HG03558 (cell line): ENCODE data around the gene SIAH1.
"Not testable (repeated sequence)": the region's sequence is repeated elsewhere in the genome, so short reads cannot be mapped to it uniquely, and the experiment has no call there.

Experiments used
- ATAC-seq: cut with Tn5 transposase; IDR thresholded peaks from one replicate; pipeline ENCODE4 v1.9.1; 2021; ENCODE audit warnings: moderate number of reproducible peaks; ENCODE audit not compliant: unreplicated experiment; ENCODE audit errors: extremely low read depth

SIAH1 gene, protein sequence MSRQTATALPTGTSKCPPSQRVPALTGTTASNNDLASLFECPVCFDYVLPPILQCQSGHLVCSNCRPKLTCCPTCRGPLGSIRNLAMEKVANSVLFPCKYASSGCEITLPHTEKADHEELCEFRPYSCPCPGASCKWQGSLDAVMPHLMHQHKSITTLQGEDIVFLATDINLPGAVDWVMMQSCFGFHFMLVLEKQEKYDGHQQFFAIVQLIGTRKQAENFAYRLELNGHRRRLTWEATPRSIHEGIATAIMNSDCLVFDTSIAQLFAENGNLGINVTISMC

DNA sequence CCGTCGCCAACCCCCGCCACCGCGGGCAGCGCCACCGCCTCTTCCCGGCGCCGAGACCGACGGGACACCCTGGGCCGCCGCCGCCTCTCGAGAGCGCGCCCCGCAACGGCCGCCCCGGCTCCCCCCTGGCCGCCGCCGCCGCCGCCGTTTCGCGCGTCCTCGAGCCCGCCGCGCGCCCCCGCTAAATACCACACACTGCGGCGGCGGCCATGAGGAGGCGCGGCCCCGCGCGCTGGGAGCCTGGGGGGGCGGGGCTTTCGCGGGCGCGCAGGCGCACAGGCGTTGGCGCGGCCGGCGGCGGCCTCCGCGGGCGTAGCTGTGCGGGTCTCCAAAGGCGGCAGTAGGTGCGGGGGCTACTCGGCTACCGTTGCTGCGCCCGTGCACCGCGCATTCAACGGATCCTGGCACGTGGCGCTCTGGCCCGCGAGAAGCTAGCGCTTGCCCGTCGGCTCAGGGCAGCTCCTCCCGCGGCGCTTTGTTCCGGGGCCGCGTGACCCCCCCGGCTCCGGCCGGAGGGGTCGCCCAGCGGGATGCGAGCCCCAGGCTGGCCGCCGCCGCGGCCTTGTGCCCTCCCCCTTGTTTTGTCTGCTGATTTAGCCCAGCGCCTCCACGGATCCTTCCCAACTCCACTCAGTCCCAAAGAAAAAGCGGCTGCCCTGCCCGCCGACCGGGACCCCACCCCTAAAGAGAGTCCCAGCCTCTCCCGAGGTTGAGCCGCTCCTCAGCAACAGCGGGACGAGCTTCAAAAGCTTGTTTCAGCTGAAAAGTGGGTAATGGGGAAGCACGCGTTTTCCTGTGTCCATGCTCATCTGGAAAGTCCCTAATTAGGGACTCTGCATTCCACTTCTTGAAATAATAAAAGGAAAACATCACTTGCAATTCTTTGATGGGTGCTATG, at the start of gene SIAH1:
TSS of gene SIAH1 (minus strand) at position 161 of the 898 bp plus-strand sequence. CDS start 22,985 bp downstream, outside the sequence.
- ATAC-seq, result peak; percentile 35

DNA sequence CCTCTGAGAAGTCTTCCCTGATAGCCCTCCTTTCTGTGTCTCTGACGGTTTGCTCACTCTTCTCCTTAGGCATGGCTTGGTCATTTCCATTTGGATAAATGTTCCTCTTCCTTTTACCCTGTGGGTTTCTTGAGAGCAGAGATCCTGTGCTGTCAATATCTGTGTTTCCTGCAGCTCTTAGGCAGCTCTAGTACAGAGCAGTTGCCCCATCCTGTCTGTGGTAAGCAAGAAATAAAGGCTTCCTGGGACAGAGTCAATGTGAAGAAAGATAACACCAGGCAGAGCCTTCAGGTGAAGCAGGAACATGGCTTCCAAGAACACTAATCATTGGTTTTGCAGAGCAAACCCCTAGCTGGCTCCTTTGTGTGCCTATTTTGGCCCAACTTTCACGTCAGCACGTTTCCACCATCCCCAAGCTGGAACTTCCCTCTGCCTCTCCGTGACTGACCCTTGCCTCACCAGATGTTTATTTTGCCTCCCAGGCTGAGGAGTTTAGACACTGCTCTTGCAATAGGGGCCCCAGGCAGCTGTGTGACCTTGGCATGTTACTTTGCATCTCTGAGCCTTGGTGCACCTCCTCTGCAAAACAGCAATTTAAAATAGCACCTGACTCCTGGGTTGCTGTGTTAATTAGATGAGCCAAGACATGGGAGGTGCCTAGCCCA, 49.6 kb upstream of the SIAH1 start:
- no peak for ATAC-seq

DNA sequence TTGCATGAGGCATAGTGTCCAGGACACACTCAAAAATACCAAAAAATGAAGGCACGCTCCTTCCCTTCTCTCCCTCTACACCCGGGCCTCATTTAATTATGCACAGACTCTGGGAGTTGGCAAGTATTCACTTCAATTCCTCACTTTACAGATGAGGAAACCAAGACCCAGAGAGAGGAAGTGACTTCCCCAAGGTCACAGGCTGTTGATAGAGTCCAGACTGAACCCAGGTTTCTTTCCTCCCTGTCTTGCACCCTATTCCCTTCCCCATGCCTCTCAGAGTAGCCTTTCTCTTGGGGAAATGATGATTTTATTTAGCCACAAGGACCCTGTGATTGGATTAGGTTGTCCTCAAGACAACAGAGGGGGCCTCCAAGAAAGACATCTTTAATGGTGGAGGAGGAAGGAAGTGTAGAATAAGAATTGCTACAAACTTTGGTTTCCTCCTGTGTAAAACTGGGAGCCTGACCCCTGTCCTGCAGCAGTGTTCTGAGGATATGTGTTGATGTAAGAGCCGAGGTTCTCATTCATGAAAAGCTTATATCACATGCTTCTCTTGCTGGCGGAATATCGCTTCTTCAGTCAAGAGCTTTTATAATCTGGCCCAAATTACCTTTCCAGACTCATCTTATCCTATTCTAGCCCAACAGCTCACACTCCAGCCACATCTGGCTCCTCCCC, 48.8 kb upstream of the SIAH1 start:
- ATAC-seq, result no peak

DNA sequence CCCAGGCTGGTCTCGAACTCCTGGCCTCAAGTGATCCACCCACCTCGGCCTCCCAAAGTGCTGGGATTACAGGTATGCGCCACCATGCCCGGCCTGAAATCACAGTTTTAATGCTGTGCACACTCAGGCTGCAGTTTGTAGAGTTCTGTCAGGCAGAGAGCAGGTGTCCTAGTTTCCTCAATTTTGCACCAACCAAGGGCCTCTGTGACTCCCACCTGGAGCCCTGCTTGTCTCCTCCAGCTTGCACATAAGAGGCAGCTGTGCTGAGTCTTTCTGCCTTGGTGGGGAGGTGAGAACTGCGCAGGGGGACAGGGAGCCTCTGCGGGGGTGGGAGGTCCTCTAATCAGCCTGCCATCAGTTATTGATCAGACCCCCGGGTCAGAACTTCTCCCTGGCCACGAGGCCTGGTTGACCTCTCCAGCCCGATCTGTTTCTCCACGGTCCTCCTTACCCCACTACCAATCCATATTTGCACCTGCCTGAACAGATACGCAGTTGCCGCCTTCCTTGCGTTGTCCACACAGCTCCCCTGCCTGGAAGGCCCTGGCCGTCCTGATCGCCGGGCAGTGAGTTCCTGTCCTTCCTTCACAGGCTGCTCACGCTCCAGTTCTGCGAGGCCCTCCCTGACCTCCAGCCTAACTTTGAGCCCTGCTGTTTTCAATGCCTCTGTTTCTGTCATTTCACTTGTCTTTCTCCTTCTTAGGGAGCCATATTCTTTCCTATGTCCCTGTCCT, 48.1 kb upstream of the SIAH1 start:
- no peak for ATAC-seq

DNA sequence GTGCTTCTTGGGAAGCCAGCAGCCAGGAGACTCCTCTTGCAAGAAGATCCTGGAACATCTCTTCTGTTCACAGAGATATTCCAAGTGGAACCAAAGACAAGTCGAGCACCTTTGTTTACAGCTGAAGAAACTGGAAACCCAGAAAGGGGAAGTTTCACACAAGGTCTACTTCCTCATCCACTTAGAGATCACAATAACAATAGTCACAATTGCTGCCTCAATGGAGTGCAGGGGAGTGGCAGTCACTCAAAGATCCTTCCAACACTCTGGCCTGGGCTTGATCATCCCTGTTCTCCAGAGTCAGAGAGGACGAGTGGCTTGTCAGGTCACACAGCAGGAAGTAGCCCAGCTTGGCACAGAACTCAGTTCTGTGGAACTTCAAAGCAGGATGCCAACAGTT, 46.9 kb upstream of the SIAH1 start:
- ATAC-seq, result peak; percentile 55

DNA sequence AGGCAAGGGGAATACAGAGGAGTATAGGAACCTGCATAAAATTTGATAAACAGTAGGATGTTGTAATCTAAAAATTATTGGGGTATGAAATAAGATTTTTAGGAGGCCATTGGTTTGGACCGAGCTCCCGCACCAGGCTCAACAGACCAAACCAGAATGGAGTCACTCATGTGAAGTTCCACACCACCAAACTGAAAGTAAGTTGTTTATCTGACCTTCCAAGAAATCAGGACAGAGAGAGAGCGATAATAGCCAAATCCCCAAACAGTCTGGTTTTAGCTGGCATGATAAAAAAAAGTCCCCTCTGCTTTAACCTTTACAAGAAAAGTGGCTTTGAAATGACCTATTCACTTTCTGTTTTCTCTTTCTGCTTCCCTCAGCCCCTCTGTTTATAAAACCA, 45.7 kb upstream of the SIAH1 start:
- ATAC-seq, result no peak

DNA sequence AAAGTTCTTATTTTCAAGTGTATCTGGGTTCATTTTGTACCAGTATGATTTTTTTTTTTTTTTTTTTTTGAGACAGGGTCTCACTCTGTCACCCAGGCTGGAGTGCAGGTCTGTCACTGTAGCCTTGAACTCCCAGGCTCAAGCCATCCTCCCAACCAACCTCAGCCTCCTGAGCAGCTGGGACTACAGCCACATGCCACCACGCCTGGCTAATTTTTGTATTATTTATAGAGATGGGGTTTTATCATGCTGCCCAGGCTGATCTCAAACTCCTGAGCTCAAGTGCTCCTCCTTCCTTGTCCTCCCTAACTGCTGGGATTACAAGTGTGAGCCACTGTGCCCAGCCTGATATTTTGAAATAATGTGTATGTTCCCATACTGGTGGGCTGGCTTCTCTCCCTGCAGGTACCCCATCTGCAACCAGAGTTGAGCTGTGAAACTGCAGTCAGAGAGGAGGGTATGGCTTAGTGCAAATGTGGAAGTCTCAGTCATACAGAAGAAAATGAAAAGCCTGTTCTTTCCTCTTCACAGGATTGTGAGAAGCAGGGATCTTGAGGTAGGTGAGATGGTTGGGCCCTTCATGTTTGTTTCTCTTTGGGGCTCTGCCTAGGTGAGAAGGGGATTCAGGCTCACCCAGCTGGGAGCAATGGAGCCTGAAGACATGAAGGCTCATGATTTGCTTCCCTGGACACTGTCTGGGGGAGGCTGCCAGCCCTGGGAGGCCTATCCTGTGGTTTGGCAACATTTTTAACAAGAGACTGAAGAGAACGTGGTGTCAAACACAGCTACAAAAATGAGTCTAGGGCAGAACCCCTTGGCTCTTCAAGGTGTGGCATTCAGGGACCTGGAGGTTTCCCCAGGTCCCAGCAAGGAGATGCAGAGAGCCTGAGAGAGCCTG, 41.3 kb upstream of the SIAH1 start:
- ATAC-seq, result no peak

DNA sequence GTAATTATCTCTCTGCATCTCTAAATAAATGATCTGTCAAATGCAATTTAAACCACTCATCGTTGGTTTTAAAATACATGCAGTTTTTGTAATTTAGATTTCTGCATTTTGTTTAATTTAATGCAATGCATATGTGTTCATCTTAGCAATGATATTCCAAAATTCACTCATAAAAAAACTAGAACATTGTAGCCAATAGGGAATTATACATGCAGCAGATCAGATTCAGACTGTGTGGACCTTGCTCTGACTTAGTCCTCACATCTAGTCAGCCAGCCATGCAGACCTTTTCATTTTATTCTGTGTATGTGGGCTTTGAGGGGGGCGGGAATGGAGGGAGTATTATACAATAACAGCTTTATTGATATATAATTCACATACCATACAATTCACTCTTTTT, 37.3 kb upstream of the SIAH1 start:
- ATAC-seq, result no peak

DNA sequence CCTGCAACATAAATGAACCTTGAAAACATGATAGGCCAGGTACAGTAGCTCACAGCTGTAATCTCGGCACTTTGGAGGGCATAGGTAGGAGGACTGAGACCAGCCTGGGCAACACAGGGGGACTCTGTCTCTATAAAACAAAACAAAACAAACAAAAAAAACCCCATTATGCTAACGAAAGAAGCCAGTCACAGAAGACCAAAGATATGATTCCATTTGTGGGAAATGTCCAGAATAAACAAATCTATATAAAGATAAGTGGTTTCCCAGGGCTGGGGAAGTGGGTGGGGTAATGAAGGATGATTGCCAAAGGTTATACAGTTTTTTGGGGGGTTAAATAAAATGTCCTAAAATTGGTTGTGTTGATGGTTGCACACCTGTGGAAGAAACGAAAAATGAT, 36.5 kb upstream of the SIAH1 start:
- ATAC-seq, result no peak

DNA sequence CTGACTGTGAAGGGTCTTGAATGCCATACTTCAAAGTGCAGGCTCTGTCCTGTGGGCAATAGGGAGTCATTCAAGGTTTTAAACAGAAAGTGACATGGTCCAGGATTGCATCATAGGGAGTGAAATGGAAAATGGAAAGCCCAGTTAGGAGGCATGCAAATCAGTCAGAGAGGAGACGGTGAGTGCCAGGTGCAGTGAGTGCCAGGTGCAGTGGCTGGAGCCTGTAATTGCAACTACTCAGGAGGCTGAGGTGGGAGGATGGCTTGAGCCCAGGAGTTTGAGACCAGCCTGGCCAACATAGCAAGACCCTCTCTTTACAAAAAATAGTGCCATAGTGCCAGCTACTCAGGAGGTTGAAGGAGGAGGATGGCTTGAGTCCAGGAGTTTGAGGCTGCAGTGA, 35.2 kb upstream of the SIAH1 start:
- no peak for ATAC-seq

DNA sequence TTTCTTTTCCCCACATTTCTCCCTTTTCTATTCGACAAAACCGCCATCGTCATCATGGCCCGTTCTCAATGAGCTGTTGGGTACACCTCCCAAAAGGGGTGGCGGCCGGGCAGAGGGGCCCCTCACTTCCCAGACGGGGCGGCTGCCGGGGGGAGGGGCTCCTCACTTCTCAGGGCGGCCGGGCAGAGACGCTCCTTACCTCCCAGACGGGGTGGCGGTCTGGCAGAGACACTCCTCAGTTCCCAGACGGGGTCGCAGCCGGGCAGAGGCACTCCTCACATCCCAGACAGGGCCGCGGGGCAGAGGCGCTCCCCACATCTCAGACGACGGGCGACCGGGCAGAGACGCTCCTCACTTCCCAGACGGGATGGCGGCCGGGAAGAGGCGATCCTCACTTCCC, 31.4 kb upstream of the SIAH1 start:
- not testable (repeated sequence) for ATAC-seq

DNA sequence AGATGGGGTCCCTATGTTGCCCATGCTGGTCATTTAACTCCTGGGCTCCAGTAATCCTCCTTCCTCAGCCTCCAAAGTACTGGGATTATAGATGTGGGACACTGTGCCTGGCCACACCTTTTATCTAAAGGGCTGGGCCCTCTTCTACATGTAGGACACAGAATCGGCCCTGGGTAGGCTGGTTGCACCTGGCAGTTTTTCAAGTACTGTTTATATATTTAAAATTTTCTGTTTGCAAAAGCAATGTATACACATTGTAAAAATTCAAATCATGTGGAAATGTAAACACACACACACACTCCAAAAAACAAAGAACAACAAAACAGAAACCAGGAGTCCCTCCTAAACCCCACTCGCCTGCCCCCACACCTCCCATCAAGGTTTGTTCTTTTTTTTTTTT, 28.1 kb upstream of the SIAH1 start:
- ATAC-seq, result no peak

DNA sequence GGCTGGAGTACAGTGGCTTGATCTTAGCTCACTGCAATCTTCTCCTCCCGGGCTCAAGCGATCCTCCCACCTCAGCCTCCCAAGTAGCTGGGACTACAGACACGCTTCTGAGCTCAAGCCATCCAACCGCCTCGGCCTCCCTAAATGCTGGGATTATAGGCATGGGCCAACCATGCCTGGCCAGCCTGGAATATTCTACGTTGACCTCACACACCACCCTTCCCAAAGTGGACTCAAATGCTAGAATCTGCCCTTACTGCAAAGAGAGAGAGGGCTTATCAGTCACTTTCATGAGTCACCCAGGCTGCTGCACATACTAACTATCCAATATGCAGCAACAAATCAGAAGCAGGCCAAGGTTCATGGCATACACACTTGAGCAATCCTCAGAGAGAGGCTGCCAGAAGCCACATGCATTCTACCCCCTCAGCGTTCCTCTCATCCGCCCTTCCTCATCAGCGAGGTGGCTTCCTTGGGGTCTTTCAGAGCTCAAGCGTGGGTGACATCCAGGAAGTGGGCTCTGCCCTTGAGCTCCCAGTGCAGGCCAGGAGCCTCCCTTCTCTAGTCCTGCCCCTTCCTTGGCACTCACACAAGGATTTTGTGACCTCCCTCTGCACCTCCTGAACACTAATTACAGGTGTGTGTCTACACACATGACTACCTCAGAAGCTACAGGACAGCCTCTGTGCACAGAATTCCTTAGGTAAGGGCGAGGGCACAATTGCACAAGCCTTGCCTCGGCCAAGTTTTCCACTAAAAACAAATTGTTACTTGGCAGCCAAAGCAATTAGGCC, 24.8 kb upstream of the SIAH1 start:
- ATAC-seq, result no peak

DNA sequence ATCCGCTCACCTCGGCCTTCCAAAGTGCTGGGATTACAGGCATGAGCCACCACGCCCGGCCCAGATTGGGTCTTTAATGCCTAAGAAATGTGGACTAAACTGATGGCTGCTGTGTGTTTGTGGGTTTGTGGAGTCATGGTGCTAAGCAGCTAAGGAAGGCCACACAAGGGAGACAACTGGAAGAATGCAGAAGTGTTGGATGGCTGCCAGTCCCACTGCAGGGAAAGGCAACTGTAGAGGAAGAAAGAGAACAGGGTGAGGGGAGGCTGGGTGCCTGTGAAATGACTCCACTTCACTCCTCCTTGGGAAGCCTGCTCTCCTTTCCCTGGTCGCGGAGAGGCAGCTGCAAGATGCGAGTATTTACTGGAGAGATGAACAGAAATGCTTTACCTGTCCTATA, 23.5 kb upstream of the SIAH1 start:
- no peak for ATAC-seq

DNA sequence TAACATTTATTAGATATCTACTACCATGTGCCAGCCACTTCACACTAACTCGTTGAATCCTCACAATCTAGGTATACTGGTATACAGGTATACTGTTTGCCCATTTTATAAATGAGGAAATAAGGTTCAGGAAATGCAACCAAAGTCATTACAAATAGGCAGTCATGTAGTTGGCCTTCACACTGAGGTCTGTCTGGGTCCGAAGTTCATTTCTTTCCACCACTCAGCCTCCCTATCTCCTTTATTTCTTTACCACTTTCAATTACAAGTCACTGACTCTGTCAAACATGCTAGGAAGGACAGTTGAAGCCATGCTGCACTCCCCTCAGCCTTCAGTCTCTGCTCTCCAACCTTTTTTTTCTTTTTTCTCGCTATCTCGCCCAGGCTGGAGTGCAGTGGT, 20.7 kb upstream of the SIAH1 start:
- ATAC-seq, result no peak

DNA sequence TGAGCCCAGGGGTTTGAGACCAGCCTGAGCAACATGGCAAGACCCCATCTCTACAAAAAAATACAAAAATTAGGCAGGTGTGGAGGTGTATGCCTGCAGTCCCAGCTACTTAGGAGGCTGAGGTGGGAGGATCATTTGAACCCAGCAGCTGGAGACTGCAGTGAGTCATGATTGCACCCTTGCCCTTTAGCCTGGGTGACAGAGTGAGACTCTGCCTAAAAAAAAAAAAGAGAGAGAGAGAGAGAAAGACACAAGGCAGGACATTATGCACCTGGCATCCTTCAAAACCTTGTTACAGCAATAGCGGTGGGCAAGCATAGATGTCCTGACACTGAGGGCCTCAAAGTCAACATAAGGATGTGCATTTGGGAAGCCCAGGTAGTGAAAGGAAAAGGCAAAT, 19.9 kb upstream of the SIAH1 start:
- no peak for ATAC-seq

DNA sequence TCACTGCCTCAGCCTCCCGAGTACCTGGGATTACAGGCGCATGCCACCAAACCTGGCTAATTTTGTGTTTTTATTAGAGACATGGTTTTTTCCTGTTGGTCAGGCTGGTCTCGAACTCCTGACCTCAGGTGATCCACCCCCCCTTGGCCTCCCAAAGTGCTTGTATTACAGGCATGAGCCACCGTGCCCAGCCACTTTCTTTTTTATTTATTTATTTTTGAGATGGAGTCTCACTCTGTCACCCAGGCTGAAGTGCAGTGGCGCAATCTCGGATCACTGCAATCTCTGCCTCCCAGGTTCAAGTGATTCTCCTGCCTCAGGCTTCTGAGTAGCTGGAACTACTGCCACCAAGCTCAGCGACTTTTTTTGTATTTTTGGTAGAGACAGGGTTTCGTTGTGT, 17.3 kb upstream of the SIAH1 start:
- ATAC-seq, result not testable (repeated sequence)

DNA sequence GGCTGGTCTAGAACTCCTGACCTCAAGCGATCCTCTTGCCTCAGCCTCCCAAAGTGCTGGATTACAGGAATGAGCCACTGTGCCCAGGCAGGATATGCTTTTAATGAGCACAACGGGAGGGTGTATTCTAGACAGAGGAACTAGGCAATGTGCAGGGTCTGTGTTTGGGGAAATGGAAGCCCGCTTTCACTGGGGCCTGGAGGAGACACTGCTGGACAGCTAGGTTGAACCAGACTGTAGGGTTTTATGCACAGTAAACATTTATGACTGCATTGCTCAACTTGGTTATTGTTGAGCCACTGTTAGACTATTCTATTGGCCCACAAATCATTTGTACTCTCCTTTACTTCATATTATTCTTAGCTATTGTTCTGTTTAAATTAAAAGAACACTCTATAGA, 10.2 kb upstream of the SIAH1 start:
- no peak for ATAC-seq
